ENCODE data around the gene CBLN3.
"Not testable (repeated sequence)": the region's sequence is repeated elsewhere in the genome, so short reads cannot be mapped to it uniquely, and the experiment has no call there.

Gene CBLN3

DNA sequence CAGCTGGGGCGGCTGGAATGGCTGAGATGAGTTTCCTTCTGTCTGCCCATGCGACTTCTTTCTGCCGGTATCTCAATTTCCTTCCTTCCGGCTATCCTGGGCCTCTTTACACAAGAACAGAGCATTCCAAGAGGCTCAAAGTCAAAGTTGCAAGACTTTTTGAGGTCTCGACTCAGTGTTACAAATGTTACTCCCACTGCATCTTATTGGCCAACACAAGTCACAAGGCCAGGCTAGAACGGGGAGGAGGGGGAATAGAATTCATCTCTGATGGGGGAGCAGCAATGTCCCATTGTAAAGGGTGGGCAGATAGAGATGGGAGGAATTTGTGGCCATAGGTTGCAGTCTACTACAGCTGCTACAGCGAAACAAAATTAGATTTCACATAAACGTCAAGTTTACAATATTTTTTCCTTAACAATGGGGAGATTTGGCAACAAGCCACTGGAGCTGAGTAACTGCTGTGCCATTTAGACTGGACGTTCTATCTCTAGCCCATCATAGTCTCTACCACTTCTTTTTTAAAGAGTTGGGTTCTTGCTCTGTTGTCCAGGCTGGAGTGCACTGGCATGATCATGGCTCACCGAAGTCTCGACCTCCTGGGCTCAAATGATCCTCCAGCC is 40.1 kb downstream of the CBLN3 start:
- Histone ChIP-seq H3K4me1 (ENCODE audit: insufficient read depth, low read length) (no peaks in the 10 kb centered on the region), H4K20me1 (ENCODE audit: insufficient read depth, low read length) (no peaks in the 10 kb centered on the region), H3K4me3 (ENCODE audit: low read depth in 1 of 2, low read length in 2 of 2) (no peak overlapping the region), H3K27me3 (ENCODE audit: insufficient read depth, low read length, poor library complexity) (peaks cover 13% of the 10 kb centered on the region), H3K79me2 (ENCODE audit: insufficient read depth, low read length) (no peaks in the 10 kb centered on the region), H3K4me2 (ENCODE audit: insufficient read depth, low read length) (no peak overlapping the region), H3K27ac (ENCODE audit: low read length) (no peak overlapping the region), H2AFZ (ENCODE audit: low read depth, low read length) (no peak overlapping the region), H3K9ac (ENCODE audit: low read depth, low read length) (no peak overlapping the region), H3K36me3 (ENCODE audit: insufficient read depth, low read length) (no peaks in the 10 kb centered on the region), H3K9me3 (ENCODE audit: insufficient read depth, low read length, severe bottlenecking) (no peaks in the 10 kb centered on the region)
- DNase-seq (no peak), ATAC-seq (ENCODE audit: insufficient read depth, low read depth) (no peak)
- TF ChIP-seq EZH2 (IDR thresholded peaks at IDR 0.05; ENCODE audit: borderline replicate concordance, low read depth, low read length, severe bottlenecking) = no peak
- TF ChIP-seq, protein P1, sequence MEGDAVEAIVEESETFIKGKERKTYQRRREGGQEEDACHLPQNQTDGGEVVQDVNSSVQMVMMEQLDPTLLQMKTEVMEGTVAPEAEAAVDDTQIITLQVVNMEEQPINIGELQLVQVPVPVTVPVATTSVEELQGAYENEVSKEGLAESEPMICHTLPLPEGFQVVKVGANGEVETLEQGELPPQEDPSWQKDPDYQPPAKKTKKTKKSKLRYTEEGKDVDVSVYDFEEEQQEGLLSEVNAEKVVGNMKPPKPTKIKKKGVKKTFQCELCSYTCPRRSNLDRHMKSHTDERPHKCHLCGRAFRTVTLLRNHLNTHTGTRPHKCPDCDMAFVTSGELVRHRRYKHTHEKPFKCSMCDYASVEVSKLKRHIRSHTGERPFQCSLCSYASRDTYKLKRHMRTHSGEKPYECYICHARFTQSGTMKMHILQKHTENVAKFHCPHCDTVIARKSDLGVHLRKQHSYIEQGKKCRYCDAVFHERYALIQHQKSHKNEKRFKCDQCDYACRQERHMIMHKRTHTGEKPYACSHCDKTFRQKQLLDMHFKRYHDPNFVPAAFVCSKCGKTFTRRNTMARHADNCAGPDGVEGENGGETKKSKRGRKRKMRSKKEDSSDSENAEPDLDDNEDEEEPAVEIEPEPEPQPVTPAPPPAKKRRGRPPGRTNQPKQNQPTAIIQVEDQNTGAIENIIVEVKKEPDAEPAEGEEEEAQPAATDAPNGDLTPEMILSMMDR (IDR thresholded peaks at IDR 0.05; ENCODE audit: borderline replicate concordance, extremely low read depth, low read length, poor library complexity, severe bottlenecking) = no peak

DNA sequence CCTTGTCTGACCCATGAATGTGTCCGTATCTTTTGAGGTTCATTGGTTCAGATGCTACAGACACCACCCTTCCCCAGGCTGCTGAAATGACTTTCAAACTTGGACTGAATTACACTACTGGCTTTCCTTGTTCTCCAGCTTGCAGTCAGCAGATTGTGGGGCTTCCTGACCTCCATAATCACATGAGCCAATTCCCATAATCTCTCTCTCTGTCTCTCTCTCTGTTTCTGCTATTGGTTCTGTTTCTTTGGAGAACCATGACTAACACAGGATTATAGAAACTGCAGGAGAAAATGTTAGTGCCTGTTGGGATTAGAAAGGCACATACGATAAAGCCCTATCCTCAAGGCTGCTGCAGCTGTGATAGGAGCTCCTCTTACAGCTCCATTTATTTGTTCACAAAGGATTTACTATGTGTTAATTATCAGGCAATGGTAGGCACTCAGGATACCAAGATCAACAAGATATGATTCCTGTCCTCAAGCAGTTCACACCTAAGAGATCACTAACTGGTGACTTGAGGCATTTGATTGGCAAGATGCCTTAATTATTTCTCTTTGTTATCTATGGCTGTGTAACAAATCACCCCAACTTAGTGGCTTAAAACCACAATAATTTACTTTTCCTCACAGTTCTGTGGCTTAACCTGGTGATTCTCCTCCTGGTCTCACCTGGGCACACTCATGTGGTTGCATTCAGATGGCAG is 40.8 kb downstream of the CBLN3 start:
- no peak for TF ChIP-seq EZH2 (IDR thresholded peaks at IDR 0.05; ENCODE audit: borderline replicate concordance, low read depth, low read length, severe bottlenecking)
- Histone ChIP-seq H3K36me3 (ENCODE audit: insufficient read depth, low read length) (no peaks in the 10 kb centered on the region), H3K4me1 (ENCODE audit: insufficient read depth, low read length) (no peaks in the 10 kb centered on the region), H3K9ac (ENCODE audit: low read depth, low read length) (no peak overlapping the region), H3K27ac (ENCODE audit: low read length) (no peak overlapping the region), H3K4me3 (ENCODE audit: low read depth in 1 of 2, low read length in 2 of 2) (no peak overlapping the region), H3K79me2 (ENCODE audit: insufficient read depth, low read length) (no peaks in the 10 kb centered on the region), H3K9me3 (ENCODE audit: insufficient read depth, low read length, severe bottlenecking) (no peaks in the 10 kb centered on the region), H3K27me3 (ENCODE audit: insufficient read depth, low read length, poor library complexity) (peaks cover 9% of the 10 kb centered on the region), H4K20me1 (ENCODE audit: insufficient read depth, low read length) (no peaks in the 10 kb centered on the region), H2AFZ (ENCODE audit: low read depth, low read length) (no peak overlapping the region), H3K4me2 (ENCODE audit: insufficient read depth, low read length) (no peak overlapping the region)
- DNase-seq (no peak), ATAC-seq (ENCODE audit: insufficient read depth, low read depth) (no peak)

DNA sequence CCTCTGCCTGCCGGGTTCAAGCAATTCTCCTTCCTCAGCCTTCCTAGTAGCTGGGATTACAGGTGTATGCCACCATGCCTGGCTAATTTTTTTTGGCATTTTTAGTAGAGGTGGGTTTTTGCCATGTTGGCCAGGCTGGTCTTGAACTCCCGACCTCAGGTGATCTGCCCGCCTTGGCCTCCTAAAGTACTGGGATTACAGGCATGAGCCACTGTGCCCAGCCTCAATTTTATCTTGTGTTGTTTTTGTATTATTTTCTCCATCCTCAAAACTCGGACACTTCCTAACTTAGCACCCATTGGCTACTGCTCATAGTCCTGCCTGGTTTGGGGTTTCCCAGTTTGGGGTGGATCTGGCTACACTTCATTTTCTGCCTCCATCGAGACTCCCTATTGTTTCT is 41.9 kb downstream of the CBLN3 start:
- H3K4me3 ChIP-seq (ENCODE audit: low read depth in 1 of 2, low read length in 2 of 2); H3K9ac ChIP-seq (ENCODE audit: low read depth, low read length); H3K36me3 ChIP-seq (ENCODE audit: insufficient read depth, low read length); H2AFZ ChIP-seq (ENCODE audit: low read depth, low read length); H3K79me2 ChIP-seq (ENCODE audit: insufficient read depth, low read length); H4K20me1 ChIP-seq (ENCODE audit: insufficient read depth, low read length); H3K4me2 ChIP-seq (ENCODE audit: insufficient read depth, low read length); H3K27ac ChIP-seq (ENCODE audit: low read length); H3K9me3 ChIP-seq (ENCODE audit: insufficient read depth, low read length, severe bottlenecking); H3K4me1 ChIP-seq (ENCODE audit: insufficient read depth, low read length); ATAC-seq (ENCODE audit: insufficient read depth, low read depth); DNase-seq: not testable (repeated sequence)
- H3K27me3 ChIP-seq (ENCODE audit: insufficient read depth, low read length, poor library complexity) = peaks cover 12% of the 10 kb centered on the region

DNA sequence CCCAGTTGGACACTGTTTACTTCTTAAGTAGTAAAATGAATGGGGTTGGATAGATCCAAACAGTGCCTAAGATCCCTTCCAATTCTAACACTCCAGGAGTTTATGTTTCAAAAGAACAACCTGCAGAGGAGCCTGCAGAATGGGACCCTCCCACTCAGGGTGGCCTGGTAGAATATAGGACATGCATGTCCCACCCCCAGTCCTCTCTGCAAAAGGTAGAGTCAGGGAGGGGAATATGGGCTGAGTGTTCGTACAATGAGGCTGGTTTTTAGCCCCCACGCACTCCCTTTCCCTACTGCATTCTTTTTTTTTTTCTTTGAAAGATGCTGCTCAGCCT is 42.5 kb downstream of the CBLN3 start:
- Histone ChIP-seq H3K9ac (ENCODE audit: low read depth, low read length) (no peak overlapping the region), H3K36me3 (ENCODE audit: insufficient read depth, low read length) (no peaks in the 10 kb centered on the region), H2AFZ (ENCODE audit: low read depth, low read length) (no peak overlapping the region), H3K9me3 (ENCODE audit: insufficient read depth, low read length, severe bottlenecking) (no peaks in the 10 kb centered on the region), H3K4me1 (ENCODE audit: insufficient read depth, low read length) (no peaks in the 10 kb centered on the region), H3K27ac (ENCODE audit: low read length) (no peak overlapping the region), H3K4me3 (ENCODE audit: low read depth in 1 of 2, low read length in 2 of 2) (no peak overlapping the region), H3K4me2 (ENCODE audit: insufficient read depth, low read length) (no peak overlapping the region), H3K27me3 (ENCODE audit: insufficient read depth, low read length, poor library complexity) (peaks cover 12% of the 10 kb centered on the region), H3K79me2 (ENCODE audit: insufficient read depth, low read length) (no peaks in the 10 kb centered on the region), H4K20me1 (ENCODE audit: insufficient read depth, low read length) (no peaks in the 10 kb centered on the region)
- ATAC-seq (ENCODE audit: insufficient read depth, low read depth) = no peak
- DNase-seq = no peak
- TF ChIP-seq, protein P1 (IDR thresholded peaks at IDR 0.05; ENCODE audit: borderline replicate concordance, extremely low read depth, low read length, poor library complexity, severe bottlenecking) = no peak
- no peak for TF ChIP-seq EZH2 (IDR thresholded peaks at IDR 0.05; ENCODE audit: borderline replicate concordance, low read depth, low read length, severe bottlenecking)

All from DND-41 (cell line).